GM23248 (cell line): ENCODE data around the gene DNHD1.

Source experiments
- EZH2 ChIP-seq: fragments of 200-600 bp; sonication (generic); IDR thresholded peaks from 2 replicates; pipeline ENCODE4 v1.6.1; 2018; ENCODE audit warnings: antibody characterized with exemption, mild to moderate bottlenecking; ENCODE audit not compliant: insufficient read depth, poor library complexity, severe bottlenecking
- EZH2phosphoT487 ChIP-seq: fragments of 200-600 bp; sonication (generic); IDR thresholded peaks from 2 replicates; pipeline ENCODE4 v1.6.1; 2018; ENCODE audit warnings: antibody characterized with exemption, moderate library complexity, mild to moderate bottlenecking, low read depth; ENCODE audit not compliant: insufficient read depth

GRCh38 chr11:6606471-6607189 lies 109.5 kb downstream of the DNHD1 start:
- no peak for TF ChIP-seq EZH2
- no peak for TF ChIP-seq EZH2phosphoT487
